GM19023 (cell line): ENCODE measurements around the gene EEF1AKMT3.

ENCODE experiments used
- ATAC-seq: cut with Tn5 transposase; IDR thresholded peaks from one replicate; pipeline ENCODE4 v1.9.1; 2021; ENCODE audit warnings: mild to moderate bottlenecking, moderate library complexity; ENCODE audit not compliant: unreplicated experiment

The EEF1AKMT3 gene

DNA sequence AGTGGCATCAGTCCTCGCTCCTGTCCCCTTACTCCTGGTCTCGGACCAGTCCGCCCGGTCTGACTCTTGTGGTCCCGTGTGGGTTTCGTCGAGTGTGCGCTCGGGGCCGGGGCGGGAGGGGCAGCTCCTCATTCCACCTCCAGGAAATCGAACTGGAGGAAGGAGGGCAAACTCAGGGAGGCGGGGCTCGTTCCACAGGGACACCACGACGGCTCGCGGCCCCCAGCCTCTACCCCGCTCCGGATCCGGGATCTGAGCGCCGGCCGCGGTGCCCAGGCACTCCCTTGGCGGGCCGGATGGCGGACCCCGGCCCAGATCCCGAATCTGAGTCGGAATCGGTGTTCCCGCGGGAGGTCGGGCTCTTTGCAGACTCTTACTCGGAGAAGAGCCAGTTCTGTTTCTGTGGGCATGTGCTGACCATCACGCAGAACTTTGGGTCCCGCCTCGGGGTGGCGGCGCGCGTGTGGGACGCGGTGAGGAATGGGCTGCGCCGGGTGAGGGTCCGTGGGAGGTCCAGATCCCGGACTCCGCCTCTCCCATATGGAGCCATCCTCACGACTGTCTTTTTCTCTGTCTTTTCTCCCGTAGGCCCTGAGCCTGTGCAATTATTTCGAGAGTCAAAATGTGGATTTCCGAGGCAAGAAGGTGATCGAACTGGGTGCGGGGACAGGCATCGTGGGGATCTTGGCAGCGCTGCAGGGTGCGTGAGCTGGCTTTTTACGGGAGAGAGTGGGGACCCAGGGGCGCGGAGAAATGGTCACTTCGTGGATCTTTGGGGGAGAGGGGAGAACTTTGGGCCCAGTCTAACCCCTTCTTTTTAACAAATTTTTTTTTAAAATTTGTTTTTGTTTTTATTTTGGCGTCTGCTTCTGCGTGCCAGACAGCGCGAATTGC, at the start of gene EEF1AKMT3:
Gene EEF1AKMT3 (plus strand): TSS at position 186 of the 894 bp plus-strand sequence. CDS start 111 bp downstream, at position 297.
- peak; percentile 25 for ATAC-seq

DNA sequence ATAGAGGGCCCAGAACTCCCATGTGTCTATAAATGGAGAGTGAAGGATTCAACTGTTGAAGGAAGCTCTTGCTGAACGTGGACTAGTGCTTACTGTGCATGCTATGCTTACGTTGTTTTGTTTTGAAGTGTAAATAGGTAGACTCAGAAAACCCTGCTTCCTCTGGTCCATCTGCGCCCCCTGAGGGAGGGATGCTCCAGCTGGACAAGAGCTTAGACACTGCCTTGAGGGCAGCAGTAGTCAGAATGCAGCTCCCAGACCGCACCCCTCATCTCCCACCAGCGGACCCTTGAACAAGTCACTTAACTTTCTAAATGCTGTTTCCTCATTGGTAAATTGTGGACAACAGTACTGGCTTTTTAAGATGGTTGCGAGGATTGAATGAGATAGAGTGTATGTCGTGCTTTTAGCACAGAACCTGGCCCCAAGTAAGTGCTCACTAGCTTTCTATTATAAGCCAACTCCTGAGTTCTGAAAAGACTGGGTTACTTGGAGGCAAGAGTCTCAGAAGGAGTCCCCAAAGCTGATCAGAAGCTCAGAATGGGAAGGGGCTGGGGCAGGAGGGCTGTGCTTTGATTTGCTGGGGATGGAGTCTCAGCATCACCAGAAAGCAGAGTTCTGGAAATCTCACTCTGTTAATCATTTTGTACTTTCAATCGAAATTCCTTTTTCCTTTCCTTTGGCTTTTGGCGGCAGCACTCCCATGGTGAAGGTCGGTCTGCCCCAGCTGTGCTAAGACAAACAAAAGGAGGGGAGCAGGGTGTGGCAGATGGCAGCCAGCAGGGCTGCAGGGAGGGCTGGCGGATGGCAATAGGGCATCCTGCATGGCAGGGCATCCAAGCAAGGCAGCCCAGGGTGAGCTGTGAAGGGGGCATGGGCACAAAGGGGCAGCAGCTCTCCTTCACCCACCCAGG, 49.4 kb upstream of the EEF1AKMT3 start:
- no peak for ATAC-seq

DNA sequence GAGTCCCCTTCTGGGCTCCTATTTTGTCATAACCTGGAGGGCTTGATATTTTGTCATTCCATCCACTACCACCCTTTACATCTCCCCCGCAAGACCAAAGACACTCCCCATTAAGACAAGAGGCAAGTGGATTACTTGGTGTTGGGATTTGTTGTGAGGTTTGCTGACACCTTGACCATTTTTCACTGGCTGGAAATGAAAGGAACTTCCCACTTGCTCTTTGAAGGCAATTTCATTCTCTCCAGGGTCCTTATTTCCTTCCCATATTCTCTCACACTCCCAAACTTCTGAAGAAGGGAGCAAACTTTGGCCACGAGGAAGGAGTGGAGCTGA, 48.8 kb upstream of the EEF1AKMT3 start:
- no peak for ATAC-seq

DNA sequence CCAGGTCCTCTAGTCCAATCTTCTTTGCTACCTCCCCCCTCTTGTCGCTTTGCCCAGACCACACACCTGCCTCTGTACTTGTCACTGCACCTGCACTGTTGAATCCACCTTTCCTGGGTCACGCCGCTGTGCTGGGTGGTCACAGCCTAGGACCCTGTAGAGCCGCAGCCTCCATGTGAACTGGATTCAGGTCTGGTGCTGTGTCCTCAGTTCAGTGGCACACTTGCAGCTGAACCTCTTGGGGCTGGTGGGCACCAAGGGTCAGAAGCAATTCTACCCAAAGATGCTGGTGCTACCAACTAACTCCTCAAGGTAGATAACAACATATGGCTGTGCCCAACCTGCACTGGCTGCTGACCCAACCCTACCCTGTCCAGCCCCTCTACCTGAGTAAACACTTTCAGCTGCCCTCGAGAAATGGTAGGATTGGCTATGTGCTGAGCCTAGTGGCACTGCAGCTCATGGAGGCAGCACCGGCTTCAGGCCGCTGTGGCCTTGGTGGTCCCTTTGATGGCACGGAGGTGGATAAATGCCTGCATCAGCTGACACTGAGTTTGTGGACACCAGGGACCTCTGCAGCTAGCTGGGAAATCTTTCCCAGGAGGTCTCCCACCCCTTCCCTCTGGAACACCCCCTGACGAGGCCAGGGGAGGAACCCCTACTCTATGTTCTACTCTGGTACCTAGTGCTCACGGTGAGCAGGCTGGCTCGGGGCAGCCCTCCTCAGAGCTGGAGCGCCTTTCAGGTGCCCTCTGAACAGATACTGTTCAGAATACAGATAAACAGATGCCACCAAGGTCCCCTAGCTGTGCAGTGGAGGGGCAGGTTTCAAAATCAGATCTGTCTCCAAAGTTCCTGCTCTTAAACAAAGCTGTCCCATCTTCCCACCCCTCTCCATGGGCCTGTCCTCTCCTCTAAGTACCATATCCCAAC, 48.1 kb upstream of the EEF1AKMT3 start:
- ATAC-seq, result no peak

DNA sequence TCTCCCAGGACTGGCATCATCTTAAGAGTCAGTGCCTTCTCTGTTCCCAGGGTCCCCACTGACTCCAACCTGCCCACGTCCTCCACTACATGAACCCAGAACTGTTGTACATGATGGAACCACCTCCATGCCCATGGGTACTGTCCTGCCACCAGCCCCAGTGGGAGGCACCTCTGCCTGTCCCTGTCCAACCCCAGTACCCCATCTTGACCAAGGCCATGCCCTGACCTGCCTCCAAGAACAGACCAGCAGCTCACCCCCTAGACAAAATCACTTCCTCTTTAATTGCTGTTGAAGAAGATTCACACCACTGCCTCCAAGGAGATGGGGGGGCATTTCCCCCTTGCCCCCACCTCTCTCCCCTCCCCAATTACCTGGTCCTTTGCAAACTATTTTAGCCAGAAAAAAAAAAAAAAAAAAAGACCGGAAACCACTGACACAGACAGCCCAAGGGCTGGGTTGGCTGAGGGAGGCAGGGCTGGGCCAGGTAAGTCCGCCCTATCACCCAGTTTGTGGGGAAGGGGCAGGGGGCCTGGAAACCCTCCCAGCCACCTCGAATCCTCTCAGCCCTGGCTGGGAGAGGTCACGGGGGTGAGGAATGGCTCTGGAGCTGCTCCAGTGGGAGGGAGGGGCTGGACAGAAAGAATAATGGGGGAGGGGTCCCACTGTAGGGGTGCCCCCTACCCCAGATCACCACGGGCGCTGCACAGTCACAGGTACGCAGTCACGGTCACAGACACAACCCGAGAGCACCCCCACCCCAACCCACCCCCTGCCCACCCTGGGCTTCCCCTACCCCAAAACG, 47.3 kb upstream of the EEF1AKMT3 start:
- ATAC-seq, result no peak

DNA sequence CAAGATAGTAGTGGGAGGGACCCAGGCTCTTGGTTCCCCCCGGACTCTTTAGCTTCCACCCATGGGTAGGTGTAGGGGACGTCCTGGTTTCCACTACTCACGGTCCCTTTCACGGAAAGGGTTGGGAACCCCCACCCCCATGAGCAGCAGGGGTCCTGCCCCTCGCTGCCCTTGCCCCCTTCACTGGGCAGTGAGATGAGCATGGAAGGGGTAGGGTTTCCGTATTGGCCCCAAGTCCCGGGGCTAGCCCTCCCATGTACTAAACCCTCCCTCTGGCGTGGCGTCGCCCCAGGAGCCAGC, 46.6 kb upstream of the EEF1AKMT3 start:
- ATAC-seq, result no peak

DNA sequence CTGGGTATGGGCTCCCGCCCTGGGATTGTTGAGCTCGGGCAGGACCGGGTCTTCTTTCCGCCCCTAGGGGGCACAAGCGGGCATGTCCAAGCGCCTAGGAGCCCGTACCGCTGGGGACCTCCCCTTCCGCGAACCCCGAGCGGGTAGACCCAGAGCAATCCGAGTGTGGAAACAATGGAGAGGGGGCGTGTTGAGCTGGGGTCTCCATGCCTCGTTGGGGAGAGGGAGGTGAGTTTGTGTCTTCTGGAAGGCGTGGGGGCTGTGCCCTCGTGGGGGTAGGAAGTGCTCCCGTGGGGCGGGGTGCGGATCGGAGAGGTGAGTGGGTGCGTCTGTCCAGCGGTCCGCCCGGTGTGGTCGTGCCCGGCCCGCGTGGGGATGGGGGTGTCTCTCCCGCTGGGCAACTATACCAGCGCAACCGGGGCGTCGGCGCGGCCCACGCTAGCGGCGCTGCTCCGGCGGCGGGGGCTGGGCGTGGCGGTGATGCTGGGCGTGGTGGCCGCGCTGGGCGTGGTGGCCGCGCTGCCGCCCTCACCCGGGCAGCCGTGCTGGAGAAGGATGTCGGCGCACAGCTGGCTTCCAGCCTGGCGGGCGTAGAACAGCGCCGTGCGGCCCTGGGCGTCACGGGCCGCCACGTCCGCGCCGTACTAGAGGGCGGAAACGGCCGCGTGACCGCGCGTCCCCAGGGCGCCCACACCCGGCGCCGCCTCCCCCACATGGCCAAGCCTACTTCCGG, 46.1 kb upstream of the EEF1AKMT3 start:
- ATAC-seq, result no peak

DNA sequence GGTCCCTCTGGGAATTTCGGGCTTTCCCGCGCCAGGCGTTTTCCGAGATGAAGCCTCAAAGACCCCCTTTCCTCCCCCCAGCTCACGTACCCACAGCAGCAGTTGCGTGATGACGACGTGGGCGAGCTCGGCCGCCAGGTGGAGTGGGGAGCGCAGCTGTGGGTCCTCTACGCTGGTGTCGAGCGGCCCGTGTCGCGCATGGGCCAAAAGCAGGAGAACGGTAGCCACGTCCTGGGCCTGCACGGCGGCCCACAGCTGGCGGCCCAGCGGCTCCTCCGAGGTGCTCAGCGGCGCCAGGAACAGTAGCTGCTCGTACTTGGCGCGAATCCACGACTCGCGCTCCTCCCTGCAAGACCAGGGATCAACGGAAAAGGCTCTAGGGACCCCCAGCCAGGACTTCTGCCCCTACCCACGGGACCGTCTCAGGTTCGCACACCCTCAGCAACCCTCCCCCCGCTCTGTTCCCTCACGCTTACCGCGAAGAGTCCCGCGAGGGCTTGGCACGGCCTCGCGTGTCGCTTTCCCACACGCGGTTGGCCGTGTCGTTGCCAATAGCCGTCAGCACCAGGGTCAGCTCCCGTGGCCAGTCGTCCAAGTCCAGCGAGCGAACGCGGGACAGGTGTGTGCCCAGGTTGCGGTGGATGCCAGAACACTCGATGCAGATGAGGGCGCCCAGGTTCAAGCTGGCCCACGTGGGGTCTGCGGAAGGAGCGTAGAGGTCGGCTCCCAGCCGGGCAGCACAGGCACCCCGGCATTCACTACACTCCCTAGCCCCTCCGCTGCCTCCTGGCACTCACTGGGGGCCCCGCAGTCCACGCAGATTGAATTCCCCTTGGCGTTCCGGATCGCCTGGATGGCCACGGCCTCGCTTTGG, 45.3 kb upstream of the EEF1AKMT3 start:
- no peak for ATAC-seq

DNA sequence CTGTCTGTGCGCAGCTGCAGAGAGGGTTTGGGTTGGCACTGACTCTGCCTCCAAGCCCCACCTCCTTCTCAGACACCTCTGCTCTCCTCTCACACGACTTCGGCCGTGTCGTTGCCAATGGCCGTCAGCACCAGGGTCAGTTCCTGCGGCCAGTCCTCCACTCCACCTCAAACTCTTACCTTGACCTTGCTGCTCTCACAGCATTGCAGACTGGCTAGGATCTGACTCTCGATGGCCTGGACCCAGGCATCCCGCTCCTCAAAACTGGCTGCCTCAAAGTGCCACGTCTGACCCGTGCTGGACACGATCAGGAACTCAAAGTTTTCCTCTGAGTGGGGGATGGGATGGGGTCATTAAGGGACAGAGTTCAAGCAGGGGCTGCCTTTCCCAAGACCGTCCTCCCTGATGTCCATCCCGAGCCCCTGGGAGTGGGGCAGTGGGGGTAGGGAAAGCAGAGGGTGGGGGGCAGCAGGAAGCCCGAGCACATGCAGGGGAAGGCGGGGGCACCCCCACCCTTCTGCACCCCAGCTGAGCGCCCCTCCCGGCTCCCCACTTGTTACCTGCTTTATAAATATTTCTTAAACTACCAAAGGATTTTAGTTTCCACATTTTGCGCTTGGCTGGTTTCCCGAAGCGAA, 44.5 kb upstream of the EEF1AKMT3 start:
- no peak for ATAC-seq

DNA sequence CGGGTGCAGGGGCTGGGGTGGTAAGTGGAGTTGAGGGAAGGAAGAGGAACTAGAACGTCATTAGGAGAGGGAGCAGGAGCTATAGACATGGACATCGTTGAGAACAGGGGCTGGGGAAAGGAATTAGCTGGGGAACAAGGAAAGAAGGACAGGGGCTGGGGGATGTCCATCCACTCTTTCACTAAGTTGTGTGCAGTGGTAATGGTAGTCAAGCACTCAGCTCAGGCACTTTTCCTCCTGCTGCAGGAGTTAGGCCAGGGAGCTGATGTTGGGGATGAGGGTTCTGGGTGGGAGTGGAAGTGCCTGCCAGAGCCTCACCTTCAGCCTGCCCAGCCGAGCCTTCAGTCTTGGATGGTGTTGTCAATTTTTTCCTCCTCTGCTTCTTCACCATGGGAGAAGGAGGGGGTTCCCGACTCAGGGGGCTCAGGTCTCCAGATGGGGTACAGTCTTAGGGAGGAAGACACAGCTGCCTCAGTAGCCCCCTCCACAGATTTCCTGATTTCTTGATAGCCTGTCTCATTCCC, 43.0 kb upstream of the EEF1AKMT3 start:
- ATAC-seq, result no peak

DNA sequence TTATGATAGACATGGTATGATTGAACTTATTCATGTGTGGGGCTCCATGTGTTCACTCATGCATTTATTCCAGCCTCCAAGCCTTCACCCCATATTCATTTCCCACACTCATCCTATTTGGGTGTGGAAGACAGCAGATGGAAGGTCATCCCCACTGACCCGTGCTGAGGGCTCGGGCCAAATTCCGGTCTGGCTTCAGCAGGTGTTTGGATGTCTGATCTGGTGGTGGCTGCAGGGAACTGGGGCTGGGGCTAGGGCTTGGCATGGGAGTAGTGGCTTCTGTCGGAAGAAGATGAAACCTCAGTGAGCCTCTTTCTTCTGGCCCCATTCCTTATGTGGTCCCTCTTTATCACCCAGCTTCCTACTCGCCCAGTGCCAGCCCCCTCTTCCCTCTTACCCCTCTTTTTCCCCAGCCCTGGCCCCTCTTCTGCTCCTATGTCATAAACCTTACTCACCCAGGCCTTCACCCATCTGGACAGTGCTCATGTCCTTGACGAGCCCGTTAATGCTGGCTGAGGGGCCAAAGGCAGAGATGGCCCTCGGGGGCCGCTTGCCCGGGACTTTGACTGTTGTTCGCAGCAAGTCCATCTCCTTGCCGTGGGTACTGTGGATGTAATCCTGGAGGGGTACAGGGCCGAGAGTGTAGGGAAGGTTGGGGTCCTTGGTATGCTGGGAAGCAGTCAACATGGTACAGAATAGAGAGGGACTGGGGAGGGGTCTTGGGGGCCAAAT, 41.9 kb upstream of the EEF1AKMT3 start:
- no peak for ATAC-seq

DNA sequence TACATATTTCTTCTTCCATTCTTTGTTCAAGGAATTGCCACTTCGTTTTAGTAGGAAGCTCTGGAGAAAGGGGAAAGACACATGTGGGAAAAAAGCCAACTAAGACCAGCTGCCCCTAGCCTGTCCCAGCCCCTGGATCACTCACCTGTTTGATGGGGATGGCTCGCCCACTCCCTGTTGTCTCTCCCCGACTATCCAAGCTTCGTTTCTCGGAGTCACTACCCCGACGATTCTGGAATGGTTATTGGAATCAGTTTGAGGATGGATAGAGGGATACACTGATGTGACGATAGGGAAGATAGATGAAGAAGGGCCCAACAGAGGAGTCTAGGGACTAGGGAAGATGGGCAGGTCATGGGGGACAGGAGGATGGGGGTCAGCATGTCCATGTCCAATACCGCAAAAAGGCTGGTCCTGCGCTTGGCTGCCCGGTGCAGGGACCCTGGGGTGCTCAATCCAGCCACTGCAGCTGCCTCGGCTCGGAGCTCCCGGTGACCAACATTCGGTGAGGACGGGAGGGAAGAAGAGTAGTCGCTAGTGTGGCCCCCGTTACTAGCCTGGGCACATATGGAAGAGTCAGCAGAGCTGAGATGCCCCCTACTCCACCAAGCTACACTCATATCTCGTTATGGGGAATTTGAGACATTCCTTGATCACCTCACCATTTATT, 40.9 kb upstream of the EEF1AKMT3 start:
- no peak for ATAC-seq

DNA sequence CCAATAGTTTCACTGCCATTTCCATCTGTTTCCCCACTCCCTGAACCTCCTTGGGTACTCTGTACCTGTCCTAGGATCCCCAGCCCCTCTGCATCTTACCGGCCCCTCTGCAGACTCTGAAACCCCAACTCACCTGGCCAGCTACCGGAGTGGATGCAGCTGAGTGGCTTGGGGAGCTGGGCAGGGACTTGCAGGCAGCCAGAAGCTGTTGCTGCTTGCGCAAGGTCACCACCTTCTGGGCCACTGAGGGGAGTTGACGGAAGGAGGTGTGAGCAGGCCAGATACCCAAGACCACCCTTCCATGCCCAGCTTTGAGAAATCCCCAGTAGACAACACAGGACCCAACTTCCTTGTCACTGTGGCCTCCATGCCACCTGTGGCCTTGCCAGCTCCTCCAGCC, 40.1 kb upstream of the EEF1AKMT3 start:
- ATAC-seq, result no peak

DNA sequence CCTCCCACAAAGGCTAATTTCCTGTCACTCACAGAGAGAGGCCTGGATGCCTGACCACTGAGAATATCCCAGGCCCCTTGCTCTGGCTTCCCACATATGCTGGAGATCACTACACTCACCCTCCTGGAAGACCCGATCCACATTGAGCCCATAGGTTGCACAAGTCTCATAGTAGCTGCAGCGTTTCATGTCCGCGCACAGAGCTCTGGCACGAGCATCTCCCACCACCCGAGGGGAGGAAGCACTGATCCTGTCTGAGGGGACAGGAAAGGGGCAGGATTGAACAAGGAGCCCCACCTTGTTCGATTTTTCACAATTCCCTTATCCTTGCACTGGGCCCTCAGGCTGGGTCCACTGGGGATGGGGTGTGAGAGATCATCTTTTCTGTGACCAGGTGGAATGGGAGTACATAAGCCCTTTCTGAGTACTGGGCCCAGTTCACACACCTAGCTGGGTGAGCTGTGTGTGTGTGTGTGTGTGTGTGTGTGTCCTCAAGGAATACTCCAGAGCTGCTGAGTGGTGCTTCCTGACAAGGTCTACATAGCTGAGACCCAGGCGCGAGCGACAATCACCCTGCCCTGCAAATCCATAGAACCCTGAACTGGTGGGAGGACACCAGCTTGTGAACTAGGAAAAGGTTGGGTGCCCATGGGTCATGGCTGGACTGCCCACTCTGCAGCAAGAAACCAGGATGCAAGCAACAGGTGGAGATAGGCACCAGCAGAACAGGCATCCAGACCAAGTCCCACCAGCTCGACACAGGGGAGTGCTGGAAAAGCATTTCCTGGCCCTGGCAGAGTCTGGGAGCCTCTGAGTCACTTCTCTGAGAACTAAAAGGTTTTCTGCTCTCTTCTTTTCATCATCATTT, 39.5 kb upstream of the EEF1AKMT3 start:
- no peak for ATAC-seq

DNA sequence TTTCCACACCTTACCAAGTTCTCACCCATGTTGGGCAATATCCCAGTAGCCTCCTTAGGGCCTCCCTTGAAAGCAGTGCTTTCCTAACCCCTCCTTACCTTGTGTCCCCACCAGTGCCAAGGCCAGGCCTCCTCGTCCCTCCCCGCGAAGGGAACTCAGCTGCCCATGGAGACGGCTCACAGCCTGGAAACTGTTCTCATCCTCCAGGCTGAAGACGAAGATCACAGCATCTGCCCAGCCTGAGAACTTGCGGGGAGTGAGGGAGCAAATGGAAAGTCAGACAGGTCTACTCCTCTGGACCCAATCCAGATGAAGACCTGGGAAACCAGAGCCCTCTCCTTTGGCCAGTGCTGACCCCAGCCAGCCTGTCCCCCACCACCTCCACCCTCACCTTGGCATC, 38.5 kb upstream of the EEF1AKMT3 start:
- ATAC-seq, result no peak

DNA sequence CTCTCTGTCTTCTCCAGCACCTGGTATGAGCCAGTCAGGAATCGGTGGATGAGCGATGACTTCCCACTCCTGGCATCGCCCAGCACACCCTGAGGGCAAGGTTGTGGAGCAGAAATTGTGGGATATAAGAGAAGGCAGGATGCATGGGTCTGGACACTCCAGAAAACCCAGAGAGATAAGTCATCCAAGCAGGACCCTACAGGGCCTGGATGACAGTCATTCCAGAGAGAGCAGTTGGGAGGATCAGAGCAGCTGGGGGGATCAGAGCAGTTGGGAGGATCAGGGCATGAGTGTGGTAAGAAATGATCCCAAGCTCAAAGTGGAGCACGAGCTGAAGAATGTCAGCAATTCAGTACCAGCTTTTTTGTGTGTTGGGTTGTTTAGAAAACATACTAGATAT, 37.8 kb upstream of the EEF1AKMT3 start:
- no peak for ATAC-seq
